Rectal smooth muscle tissue (tissue), 1 donor: ENCODE measurements around the gene GNAI1.

Source experiments
- H3K27ac ChIP-seq: one replicate; pipeline ENCODE4 v1.7.0; 2013; ENCODE audit warnings: low read depth, low read length, inconsistent platforms
- H3K27me3 ChIP-seq: one replicate; pipeline ENCODE4 v1.7.0; 2013; ENCODE audit warnings: low read length; ENCODE audit not compliant: control insufficient read depth, insufficient read depth
- H3K36me3 ChIP-seq: one replicate; pipeline ENCODE4 v1.7.0; 2013; ENCODE audit warnings: low read length; ENCODE audit not compliant: control insufficient read depth, insufficient read depth
- H3K4me1 ChIP-seq: one replicate; pipeline ENCODE4 v1.7.0; 2013; ENCODE audit warnings: low read length; ENCODE audit not compliant: control insufficient read depth, insufficient read depth
- H3K4me3 ChIP-seq: one replicate; pipeline ENCODE4 v1.7.0; 2013; ENCODE audit warnings: low read length
- H3K9ac ChIP-seq: one replicate; pipeline ENCODE4 v1.7.0; 2013; ENCODE audit warnings: low read length

The GNAI1 gene

DNA sequence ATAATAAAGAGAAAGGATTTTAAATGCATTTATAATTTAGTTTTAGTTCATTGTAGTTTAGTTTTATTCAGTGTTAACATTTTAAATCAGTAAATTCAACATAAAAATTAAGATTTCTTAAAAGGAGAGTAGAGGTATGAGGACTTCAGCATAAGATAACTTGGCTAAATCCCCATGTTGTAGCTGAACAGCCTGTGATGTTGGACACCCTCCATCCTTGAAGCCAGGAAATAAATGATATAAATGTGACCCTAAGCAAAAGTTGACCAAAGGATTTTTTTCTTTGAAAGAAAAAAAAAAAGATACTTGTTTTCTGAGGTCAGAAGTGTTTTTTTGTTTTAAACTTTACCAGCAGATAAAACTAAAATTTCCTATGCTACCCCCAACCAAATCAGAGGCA, 48.7 kb downstream of the GNAI1 start:
- no peak overlapping the region for H3K9ac ChIP-seq

DNA sequence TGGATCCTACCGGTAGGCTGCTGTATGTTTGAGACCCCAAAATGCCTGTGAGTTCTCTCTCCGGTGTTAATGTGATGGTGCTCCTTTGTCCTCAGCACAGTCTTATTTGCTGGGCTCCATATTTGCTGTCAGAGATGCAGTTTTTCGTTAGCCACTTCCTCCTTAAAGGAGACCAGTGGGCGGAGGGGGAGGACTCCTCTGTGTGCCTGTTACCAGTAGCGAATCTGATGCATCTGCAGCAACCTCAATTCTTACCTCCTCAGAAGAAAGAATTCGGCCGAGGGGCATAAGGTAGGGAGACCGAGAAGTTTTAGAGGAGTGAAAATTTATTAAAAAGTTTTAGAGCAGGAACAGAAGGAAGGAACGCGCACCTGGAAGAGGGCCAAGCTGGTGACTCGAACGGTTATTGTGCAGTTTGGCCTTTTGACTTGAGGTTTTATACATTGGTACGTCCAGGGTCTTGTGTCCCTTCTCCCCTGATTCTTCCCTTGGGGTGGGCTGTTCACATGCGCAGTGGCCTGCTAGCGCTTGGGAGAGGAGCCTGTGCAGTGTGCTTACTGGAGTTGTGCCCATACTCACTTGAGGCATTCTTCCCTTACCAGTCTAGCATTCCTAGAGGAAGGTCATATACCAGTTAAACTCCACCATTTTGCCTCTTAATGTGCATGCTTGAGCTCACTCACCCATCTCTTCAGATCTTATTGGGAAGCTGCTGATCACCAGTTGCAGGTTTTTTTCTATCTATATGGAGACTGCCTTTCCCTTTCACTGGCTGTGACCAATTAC, 49.5 kb downstream of the GNAI1 start:
- H3K36me3 ChIP-seq = no peaks in the 10 kb centered on the region
- H3K27ac ChIP-seq = no peak overlapping the region
- peaks cover 10% of the 10 kb centered on the region for H3K4me1 ChIP-seq
- H3K9ac ChIP-seq = no peak overlapping the region
- no peak overlapping the region for H3K4me3 ChIP-seq
- no peaks in the 10 kb centered on the region for H3K27me3 ChIP-seq

More for the DNA sequence above, 48.7 kb downstream of the GNAI1 start:
- no peaks in the 10 kb centered on the region for H3K36me3 ChIP-seq
- no peak overlapping the region for H3K4me3 ChIP-seq
- peaks cover 10% of the 10 kb centered on the region for H3K4me1 ChIP-seq
- H3K27ac ChIP-seq = no peak overlapping the region
- no peaks in the 10 kb centered on the region for H3K27me3 ChIP-seq

DNA sequence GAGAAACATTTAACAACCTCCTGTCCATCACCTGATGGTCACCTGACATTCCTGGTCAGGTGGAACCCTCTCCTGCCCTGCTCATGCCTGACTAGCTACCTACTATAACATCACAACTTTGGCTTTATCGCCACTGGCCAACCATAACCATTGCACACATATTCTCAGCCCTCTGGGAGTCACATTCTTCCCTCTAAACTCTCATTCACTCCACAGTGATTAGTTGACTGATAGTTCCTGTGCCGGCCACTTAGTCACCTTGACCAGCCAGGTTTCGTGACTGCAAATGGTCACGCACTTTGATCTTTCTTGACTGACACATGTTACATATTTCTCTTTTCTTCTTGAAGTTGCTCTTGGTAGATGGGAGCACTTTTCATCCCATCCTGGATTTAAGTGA, 50.1 kb downstream of the GNAI1 start:
- Histone ChIP-seq H3K4me1 (peaks cover 10% of the 10 kb centered on the region), H3K27me3 (no peaks in the 10 kb centered on the region), H3K4me3 (no peak overlapping the region), H3K27ac (no peak overlapping the region), H3K9ac (no peak overlapping the region), H3K36me3 (no peaks in the 10 kb centered on the region)

- Histone ChIP-seq H3K9ac (no peak overlapping the region), H3K36me3 (no peaks in the 10 kb centered on the region), H3K27me3 (no peaks in the 10 kb centered on the region), H3K4me3 (no peak overlapping the region), H3K27ac (no peak overlapping the region), H3K4me1 (peaks cover 10% of the 10 kb centered on the region)
Observed at GRCh38 chr7:80185571-80185970, 50.9 kb downstream of the GNAI1 start.

DNA sequence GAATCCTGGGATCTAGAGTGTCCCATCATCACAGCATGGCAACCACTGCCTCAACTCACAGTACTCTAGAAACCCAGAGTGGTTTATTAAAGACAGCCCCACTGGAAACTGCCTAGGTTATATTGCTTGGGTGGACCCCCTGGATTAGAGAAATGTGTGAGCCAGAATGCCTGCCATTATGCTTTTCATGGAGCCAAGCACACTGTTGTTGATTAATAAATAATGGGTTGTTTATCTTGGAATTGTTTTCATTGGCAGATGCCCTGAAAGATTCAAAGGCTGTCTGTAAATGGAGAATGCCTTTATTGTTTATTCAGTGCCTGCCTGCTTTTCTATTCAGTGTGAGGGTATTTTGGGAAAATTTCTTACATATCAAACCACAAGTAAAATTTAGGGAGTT, 52.1 kb downstream of the GNAI1 start:
- H3K36me3 ChIP-seq = peaks cover 3% of the 10 kb centered on the region
- H3K27me3 ChIP-seq = no peaks in the 10 kb centered on the region
- no peak overlapping the region for H3K4me3 ChIP-seq
- no peak overlapping the region for H3K9ac ChIP-seq
- H3K27ac ChIP-seq = no peak overlapping the region
- peaks cover 10% of the 10 kb centered on the region for H3K4me1 ChIP-seq

GRCh38 chr7:80187279-80187678, 52.6 kb downstream of the GNAI1 start:
- H3K27me3 ChIP-seq = no peaks in the 10 kb centered on the region
- no peak overlapping the region for H3K9ac ChIP-seq
- H3K4me1 ChIP-seq = peaks cover 8% of the 10 kb centered on the region
- no peak overlapping the region for H3K27ac ChIP-seq
- peaks cover 3% of the 10 kb centered on the region for H3K36me3 ChIP-seq
- H3K4me3 ChIP-seq = no peak overlapping the region

DNA sequence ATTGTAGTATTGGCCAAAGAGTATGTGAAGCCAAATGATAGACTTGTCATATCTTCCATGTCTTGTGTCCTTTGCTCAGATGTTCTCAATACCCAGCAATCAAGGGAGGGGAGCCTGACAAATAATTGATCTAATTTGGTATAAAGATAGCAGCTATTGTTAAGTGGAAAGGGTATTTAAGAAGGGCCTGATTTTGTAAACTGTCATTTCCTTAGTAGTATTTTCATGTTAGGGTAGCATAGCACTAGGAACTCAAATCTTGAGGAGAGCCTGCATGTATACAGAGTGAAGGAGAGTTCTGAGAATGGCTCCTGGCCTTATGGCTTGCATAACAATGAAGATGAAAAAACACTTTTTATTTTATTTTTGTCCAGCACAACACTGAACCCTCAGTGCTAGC, 53.1 kb downstream of the GNAI1 start:
- H3K27me3 ChIP-seq = no peaks in the 10 kb centered on the region
- H3K36me3 ChIP-seq = peaks cover 3% of the 10 kb centered on the region
- H3K9ac ChIP-seq = no peak overlapping the region
- no peak overlapping the region for H3K27ac ChIP-seq
- H3K4me1 ChIP-seq = peaks cover 8% of the 10 kb centered on the region
- H3K4me3 ChIP-seq = no peak overlapping the region

- H3K4me3 ChIP-seq = no peak overlapping the region
- H3K9ac ChIP-seq = no peak overlapping the region
- peaks cover 8% of the 10 kb centered on the region for H3K4me1 ChIP-seq
- no peaks in the 10 kb centered on the region for H3K27me3 ChIP-seq
- H3K36me3 ChIP-seq = peaks cover 3% of the 10 kb centered on the region
- H3K27ac ChIP-seq = no peak overlapping the region
Observed at GRCh38 chr7:80189638-80190037, 55.0 kb downstream of the GNAI1 start.

DNA sequence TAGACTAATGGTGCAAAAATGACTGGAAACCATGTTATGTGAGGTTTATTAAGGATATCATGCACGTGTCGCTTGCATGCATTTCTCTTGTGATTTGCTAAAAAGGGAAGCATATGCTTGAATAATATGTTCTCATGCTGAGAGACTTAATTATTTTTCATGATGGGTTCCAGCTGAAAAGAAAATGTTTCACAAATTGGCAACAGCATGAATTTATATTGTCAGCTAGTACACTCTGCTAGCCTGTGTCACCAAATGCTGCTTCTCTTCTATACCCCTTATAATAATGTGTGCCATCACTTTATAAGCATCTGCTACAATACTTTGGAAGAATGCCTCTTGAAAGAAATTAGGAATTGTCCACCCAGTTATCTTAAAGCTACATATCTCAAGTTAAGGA, 63.0 kb downstream of the GNAI1 start:
- H3K36me3 ChIP-seq = no peaks in the 10 kb centered on the region
- no peak overlapping the region for H3K27ac ChIP-seq
- H3K4me1 ChIP-seq = no peaks in the 10 kb centered on the region
- H3K27me3 ChIP-seq = no peaks in the 10 kb centered on the region
- H3K9ac ChIP-seq = no peak overlapping the region
- no peak overlapping the region for H3K4me3 ChIP-seq

GRCh38 chr7:80199051-80199450, 64.4 kb downstream of the GNAI1 start:
- H3K4me3 ChIP-seq = no peak overlapping the region
- no peaks in the 10 kb centered on the region for H3K36me3 ChIP-seq
- H3K27me3 ChIP-seq = no peaks in the 10 kb centered on the region
- no peak overlapping the region for H3K27ac ChIP-seq
- no peaks in the 10 kb centered on the region for H3K4me1 ChIP-seq
- H3K9ac ChIP-seq = no peak overlapping the region

DNA sequence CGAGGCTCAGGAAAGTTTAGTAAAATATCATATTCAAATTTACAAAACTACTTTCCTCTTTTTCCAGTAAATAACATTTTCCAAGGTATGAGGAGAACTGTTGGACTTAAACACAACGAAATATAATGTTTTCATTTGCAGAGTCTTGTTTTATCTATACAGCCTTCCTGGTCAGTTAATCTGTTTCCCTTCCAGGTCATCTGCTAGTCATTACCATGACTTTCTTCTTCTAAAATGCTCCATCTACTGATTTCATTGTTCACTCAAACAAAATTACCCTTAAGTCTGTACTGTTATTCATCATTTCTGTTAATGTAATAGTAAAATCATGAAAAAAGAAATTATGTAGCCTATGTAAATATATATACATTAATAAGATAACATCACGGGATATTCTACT, 69.8 kb downstream of the GNAI1 start:
- H3K27ac ChIP-seq = no peak overlapping the region
- no peaks in the 10 kb centered on the region for H3K27me3 ChIP-seq
- no peaks in the 10 kb centered on the region for H3K4me1 ChIP-seq
- H3K9ac ChIP-seq = no peak overlapping the region
- no peak overlapping the region for H3K4me3 ChIP-seq
- H3K36me3 ChIP-seq = no peaks in the 10 kb centered on the region

- no peak overlapping the region for H3K4me3 ChIP-seq
- no peaks in the 10 kb centered on the region for H3K36me3 ChIP-seq
- no peak overlapping the region for H3K27ac ChIP-seq
- no peaks in the 10 kb centered on the region for H3K4me1 ChIP-seq
- no peaks in the 10 kb centered on the region for H3K27me3 ChIP-seq
- no peak overlapping the region for H3K9ac ChIP-seq
Observed at GRCh38 chr7:80204919-80205318, 70.3 kb downstream of the GNAI1 start.

DNA sequence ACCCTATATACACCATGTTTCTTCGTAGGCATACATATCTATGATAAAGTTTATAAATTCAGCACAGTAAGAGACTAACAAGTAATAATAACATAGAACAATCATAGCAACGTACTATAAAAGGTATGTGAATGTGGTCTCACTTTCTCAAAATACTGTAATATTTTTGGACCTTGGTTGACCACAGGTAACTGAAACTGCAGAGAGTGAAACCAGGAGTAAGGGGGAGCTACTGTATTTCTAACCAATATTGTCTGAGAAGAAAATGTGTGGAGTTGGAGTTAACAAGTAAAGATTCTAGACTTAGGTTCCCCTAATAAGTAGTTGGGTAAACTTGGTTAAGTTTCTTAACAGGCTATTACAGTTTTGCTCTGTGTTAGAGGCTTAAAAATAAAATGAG, 72.1 kb downstream of the GNAI1 start:
- Histone ChIP-seq H3K4me3 (no peak overlapping the region), H3K9ac (no peak overlapping the region), H3K27ac (no peak overlapping the region), H3K4me1 (no peaks in the 10 kb centered on the region), H3K27me3 (no peaks in the 10 kb centered on the region), H3K36me3 (no peaks in the 10 kb centered on the region)
